ENCODE data around the gene SERPINB10. TPM values are rescaled to one million over a fixed set of nuclear protein-coding genes. Genes with fewer than 3 reads are reported as not detected.
A peak's percentile ranks its signal among the peaks of the same experiment; 100 is the strongest.
"Not testable (repeated sequence)": the region's sequence is repeated elsewhere in the genome, so short reads cannot be mapped to it uniquely, and the experiment has no call there.

The SERPINB10 gene
- total RNA-seq, 1 donor from 2014 or later: 3.9 TPM

- DNase-seq: no peak
Measured at GRCh38 chr18:63894106-63894772, 13.5 kb upstream of the SERPINB10 start.

DNA sequence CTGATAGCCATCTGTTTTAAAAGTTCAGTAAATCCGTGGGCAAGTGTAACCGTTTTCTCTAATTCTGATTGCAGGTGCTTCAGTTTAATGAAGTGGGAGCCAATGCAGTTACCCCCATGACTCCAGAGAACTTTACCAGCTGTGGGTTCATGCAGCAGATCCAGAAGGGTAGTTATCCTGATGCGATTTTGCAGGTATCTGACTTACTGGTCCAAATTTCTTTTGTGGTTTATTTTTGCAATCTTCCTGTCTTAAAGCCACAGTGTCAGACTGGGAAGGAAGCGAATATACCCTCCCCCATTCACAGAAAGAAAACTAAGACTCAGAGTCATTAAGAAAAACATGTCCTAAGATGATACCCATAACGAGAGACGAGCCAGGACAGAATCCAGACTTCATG, 12.6 kb upstream of the SERPINB10 start:
- DNase-seq: no peak

GRCh38 chr18:63897072-63897471, 10.7 kb upstream of the SERPINB10 start:
- no peak for DNase-seq

DNA sequence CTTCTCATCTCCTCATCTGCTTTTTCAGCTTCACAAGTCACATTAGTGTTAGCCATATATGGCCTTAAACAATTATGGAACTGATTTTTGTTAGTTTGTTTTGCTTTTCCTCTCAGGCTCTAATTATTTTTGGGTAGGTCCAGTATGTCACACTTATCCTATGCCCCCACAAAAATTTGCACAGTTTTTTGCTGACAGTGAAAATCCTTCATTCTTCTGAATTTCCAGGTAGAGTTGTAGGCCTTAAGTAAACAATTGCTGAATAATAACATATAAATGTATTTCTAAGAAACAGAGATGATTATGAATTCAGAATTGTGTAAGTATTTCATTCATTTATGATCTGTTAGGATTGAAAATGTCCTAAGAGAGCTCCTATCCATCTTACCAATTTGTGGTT, 8.6 kb upstream of the SERPINB10 start:
- no peak for DNase-seq

GRCh38 chr18:63903851-63904570, 3.7 kb upstream of the SERPINB10 start:
- no peak for DNase-seq

GRCh38 chr18:63904694-63905093, 3.1 kb upstream of the SERPINB10 start:
- DNase-seq: no peak

- no peak for DNase-seq
Measured at GRCh38 chr18:63905361-63905760, 2.4 kb upstream of the SERPINB10 start.

- DNase-seq: no peak
Measured at GRCh38 chr18:63906056-63906455, 1.7 kb upstream of the SERPINB10 start.

GRCh38 chr18:63908858-63909257, 1.1 kb downstream of the SERPINB10 start:
- no peak for DNase-seq

DNA sequence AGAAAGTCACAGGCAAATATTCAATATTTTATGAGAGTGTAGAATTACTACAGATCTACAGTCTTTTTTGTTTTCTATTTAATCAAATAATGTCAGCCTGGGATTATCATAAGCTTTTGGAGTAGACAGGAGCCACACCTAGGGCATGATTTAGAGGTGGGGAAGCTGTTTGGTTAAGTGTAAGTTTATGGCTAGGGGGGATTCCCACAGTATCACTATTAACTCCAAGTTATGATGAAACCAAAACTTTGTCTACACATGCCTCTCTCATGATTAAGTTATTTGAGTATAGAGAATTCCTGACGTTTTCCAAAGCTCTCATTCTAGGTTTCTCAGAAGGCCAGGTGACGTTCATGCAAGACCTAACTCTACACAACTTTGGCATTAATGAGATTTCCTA, 2.1 kb downstream of the SERPINB10 start:
- DNase-seq: peak; percentile 8

DNA sequence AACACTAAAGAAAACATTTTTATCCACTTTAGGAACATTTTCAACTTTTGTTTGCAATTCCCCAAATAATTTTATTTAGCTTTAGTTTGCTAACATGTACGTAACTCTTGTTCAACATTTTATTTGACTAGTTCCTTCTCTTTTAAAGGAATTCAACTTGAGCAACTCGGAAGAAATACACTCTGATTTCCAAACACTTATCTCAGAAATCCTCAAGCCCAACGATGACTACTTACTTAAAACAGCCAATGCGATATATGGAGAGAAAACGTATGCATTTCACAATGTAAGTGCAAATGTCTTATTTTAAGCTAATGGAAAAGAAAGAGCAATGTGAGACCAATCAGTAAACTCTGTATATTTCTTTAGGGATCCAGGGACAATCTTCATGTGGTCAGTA, 10.1 kb downstream of the SERPINB10 start:
- DNase-seq: no peak

- DNase-seq: no peak
Measured at GRCh38 chr18:63922049-63922448, 14.3 kb downstream of the SERPINB10 start.

DNA sequence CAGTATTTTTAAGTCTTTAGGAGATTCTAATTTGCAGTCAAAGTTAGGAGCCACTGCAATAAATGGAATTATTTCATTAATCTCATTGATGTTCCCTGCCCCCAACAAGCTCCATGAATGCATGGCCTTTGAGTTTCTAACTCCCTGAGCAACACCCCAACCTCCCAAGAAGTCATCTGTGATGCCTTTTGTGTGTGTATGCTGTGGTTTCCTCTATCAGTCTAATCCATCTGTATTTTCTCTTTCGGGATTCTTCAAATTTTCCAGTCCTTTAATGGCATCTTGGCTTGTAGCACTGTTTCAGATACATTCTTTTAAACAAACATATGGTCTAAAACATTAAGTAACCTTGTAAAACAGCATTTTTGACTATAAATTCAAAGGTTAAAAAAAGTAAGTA, 16.8 kb downstream of the SERPINB10 start:
- no peak for DNase-seq

GRCh38 chr18:63928331-63928730, 20.6 kb downstream of the SERPINB10 start:
- DNase-seq: no peak

- not testable (repeated sequence) for DNase-seq
Measured at GRCh38 chr18:63929369-63929768, 21.6 kb downstream of the SERPINB10 start.

DNA sequence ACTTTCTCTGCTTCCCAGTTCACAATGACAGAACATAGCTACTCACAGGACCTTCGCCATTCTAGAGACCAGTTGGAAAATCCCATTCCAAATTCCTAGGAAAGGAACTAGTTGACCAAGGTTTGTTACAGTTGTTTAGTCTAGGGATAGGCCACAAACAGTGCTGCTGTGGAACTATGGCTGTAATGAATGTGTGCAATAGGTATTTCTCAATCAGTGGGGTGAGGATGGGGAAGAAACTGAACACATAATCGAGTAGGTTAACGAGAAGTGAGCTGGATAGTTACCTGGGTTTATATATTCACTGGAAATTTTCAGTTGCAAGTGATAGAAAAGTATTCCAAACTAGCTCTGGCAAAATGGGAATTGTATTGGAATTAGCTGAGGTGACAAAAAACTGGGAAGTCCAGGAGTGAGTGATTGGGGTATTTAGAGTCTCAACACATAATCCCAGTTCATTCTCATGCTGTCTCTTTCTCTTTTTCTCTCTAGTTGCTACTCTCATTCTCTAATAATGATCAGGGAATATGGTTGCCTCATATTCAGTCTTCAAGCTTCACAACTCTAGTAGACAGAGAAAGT, 23.1 kb downstream of the SERPINB10 start:
- no peak for DNase-seq

DNA sequence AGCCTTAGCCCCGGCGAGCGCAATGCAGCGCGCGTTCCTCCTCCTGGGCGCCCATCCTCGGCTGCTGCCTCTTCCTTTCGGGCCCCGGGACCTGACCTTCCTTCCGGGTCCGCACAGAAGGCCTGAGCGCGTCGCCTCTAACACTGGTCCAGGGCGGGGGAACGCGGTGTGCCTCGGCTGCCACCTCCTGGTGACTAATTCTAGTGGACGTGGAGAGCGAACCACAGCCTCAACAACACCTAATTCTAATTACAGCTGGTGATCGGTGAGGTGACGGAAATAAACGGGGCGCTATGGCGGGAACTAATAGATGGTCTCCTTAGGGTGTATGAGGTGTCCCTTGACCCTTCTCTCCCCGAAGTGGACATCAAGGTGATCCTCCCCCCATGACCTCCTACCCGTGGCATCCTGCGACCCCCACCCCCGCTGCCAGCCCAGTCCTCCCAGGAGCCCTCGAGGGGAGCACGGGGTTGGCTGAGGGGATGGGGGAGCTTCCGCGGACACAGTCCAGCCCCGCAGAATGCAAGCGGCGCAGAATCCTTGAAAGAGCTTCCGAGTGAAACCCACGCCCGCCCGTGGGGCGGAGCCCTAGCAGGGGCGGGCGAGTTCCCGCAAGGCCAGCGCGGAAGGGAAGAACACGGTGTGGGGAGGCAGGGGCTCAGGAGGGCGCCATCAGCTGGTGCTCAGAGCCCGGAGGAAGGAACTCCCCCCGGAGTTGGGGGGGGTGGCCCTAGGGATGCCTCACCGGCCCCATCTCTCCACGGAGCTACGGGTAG, 28.6 kb downstream of the SERPINB10 start:
- peak; percentile 33 for DNase-seq

DNA sequence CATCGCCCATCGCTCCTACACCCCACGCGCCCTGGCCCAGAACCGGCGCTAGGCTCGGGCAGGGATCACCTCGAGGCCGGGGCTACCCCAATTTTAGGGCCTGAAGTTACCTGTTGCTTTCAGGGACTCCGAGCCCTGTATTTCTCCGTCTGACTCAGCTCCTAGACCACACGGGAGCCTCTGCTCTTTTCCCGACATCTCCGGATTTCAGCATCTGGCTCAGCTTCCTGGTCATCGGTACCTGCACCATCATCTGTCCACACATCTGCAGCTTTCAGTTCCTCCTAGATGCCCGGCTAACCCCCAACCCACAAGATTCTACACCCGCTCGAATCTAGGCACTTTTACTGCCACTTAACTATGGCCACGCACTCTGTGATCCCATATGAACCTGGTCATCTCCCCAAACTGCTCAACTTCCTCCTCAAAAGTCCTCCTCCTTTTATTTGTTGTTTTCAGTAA, 29.2 kb downstream of the SERPINB10 start:
- no peak for DNase-seq

- DNase-seq: no peak
Measured at GRCh38 chr18:63940008-63940407, 32.2 kb downstream of the SERPINB10 start.

DNA sequence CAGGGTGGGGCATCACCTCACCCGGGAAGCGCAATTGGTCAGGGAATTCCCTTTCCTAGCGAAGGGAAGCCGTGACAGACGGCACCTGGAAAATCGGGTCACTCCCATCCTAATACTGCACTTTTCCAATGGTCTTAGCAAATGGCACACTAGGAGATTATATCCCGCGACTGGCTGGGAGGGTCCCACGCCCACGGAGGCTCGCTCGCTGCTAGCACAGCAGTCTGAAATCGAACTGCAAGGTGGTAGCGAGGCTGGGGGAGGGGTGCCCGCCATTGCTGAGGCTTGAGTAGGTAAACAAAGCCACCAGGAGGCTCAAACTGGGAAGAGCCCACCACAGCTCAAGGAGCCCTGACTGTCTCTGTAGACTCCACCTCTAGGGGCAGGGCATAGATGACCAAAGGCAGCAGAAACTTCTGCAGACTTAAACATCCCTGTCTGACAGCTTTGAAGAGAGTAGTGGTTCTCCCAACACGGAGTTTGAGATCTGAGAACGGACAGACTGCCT, 32.8 kb downstream of the SERPINB10 start:
- DNase-seq: not testable (repeated sequence)

DNA sequence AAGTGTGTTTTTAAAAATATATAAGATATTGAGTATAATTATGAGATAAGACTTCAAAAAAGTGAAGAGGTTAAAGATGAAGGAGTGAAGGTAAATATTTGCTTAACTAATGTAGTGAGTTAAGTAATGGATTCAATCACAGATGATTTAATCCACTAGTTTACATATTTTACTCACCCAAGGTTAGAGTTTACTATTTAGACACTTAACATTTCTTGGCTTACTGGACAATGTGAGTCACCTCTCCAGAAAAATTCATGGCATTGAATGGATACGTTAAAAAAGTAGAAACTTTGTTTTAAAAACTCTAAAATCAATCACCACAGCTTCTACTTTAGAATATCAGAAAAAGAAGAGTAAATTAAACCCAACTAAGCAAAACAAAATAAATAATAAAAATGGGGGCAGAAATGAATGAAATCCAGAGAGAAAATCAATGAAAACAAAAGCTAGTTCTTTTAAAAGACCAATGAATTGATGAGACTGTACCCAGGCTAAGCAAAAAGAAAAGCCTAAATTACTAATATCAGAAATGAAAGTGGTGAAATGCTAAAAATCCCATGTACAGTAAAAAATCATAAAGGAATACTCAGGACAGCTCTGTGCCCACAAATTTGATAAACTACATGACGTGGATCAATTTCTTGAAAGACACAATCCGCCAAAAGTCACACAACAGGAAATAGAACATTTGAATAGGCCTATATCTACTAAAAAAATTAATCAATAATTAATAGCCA, 39.5 kb downstream of the SERPINB10 start:
- no peak for DNase-seq
